Keratinocyte (primary cell): ENCODE measurements around the gene CNKSR2. TPM values are rescaled to one million over a fixed set of nuclear protein-coding genes. Genes with fewer than 3 reads are reported as not detected.

Experiments used
- DNase-seq: peaks from one replicate; pipeline ENCODE4 v3.0.0-alpha.2; 2011; ENCODE audit warnings: low read depth, missing footprints, low spot score
- FAIRE-seq: peaks from 2 replicates; lab custom pipeline; 2011; peaks lifted over from hg19 to GRCh38; lab: Jason Lieb, UNC
- H2AFZ ChIP-seq: 2 replicates; pipeline ENCODE4 v1.6.0; 2012; ENCODE audit warnings: low read length, control low read depth, inconsistent platforms; ENCODE audit not compliant: control insufficient read depth
- H3K27ac ChIP-seq: 2 replicates; pipeline ENCODE4 v1.5.1; 2011; ENCODE audit warnings: low read length; ENCODE audit not compliant: control insufficient read depth, insufficient read depth
- H3K27me3 ChIP-seq: 3 replicates; pipeline ENCODE4 v1.6.0; 2011; ENCODE audit warnings: low read length; ENCODE audit not compliant: control insufficient read depth, insufficient read depth; ENCODE audit errors: extremely low read depth
- H3K36me3 ChIP-seq, 2 experiments: 2 replicates in 1 of 2; 3 replicates in 1 of 2; pipeline ENCODE4 v1.5.1; 2011; ENCODE audit warnings: low read length in 2 of 2, mild to moderate bottlenecking in 1 of 2; ENCODE audit not compliant: control insufficient read depth in 2 of 2, insufficient read depth in 2 of 2; ENCODE audit errors: extremely low read depth in 1 of 2
- H3K4me1 ChIP-seq: 3 replicates; pipeline ENCODE4 v1.5.1; 2011; ENCODE audit warnings: low read length; ENCODE audit not compliant: control insufficient read depth, insufficient read depth; ENCODE audit errors: extremely low read depth
- H3K4me2 ChIP-seq: 3 replicates; pipeline ENCODE4 v1.6.0; 2011; ENCODE audit warnings: low read depth, low read length; ENCODE audit not compliant: control insufficient read depth, insufficient read depth; ENCODE audit errors: extremely low read depth
- H3K4me3 ChIP-seq, 3 experiments: fragments of 200-600 bp in 1 of 3; sonication (generic) in 1 of 3; 2 replicates in 2 of 3; 3 replicates in 1 of 3; pipeline ENCODE4 v1.5.1; 2011 to 2016; ENCODE audit warnings: low read length in 3 of 3, mild to moderate bottlenecking in 3 of 3, control low read depth in 2 of 3, inconsistent platforms in 1 of 3, low read depth in 1 of 3, mixed read lengths in 1 of 3, mixed run types in 1 of 3, moderate library complexity in 1 of 3; ENCODE audit not compliant: control insufficient read depth in 2 of 3, insufficient read depth in 2 of 3; ENCODE audit errors: extremely low read depth in 1 of 3
- H3K79me2 ChIP-seq: 2 replicates; pipeline ENCODE4 v1.6.0; 2012; ENCODE audit warnings: low read length; ENCODE audit not compliant: control insufficient read depth, insufficient read depth
- H3K9ac ChIP-seq: 3 replicates; pipeline ENCODE4 v1.6.0; 2011; ENCODE audit warnings: low read length; ENCODE audit not compliant: control insufficient read depth, insufficient read depth; ENCODE audit errors: extremely low read depth
- H3K9me1 ChIP-seq: 3 replicates; pipeline ENCODE4 v1.6.0; 2011; ENCODE audit warnings: low read length; ENCODE audit not compliant: control insufficient read depth, insufficient read depth; ENCODE audit errors: extremely low read depth
- H3K9me3 ChIP-seq: 2 replicates; pipeline ENCODE4 v1.5.1; 2012; ENCODE audit warnings: low read depth, low read length; ENCODE audit not compliant: control insufficient read depth
- H4K20me1 ChIP-seq: 3 replicates; pipeline ENCODE4 v1.6.0; 2011; ENCODE audit warnings: low read length; ENCODE audit not compliant: control insufficient read depth, insufficient read depth; ENCODE audit errors: extremely low read depth
- CTCF ChIP-seq, 3 experiments: IDR thresholded peaks in 1 of 3; conservative IDR thresholded peaks in 1 of 3; optimal IDR thresholded peaks in 1 of 3; 2 replicates in 2 of 3; 3 replicates in 1 of 3; pipeline versions ENCODE3 to v1.5.1; 2011; ENCODE audit warnings: low read length in 3 of 3, mild to moderate bottlenecking in 3 of 3, moderate library complexity in 2 of 3, control low read depth in 1 of 3, inconsistent platforms in 1 of 3; ENCODE audit not compliant: insufficient read depth in 2 of 3; ENCODE audit errors: extremely low read depth in 1 of 3
- EZH2 ChIP-seq: IDR thresholded peaks from one replicate; pipeline ENCODE4 v1.6.1; 2012; ENCODE audit warnings: inconsistent platforms, mild to moderate bottlenecking, low read length, moderate library complexity
- dilution Hi-C: fragments of 300-500 bp; cut with MboI; formaldehyde crosslinking; loops from one replicate; pipeline ENCODE4 v1.7.0; 2020; ENCODE audit warnings: low sequenced_read_pairs; ENCODE audit not compliant: extremely low pct_ligation_motif_present
- polyA plus RNA-seq, 5 experiments: library from polyadenylated mRNA; depleted of rRNA in 3 of 5; stranded (reverse) in 3 of 5; stranded (forward) in 1 of 5; unstranded in 1 of 5; fragments of >200 nt; gene quantifications; 1 replicate in 1 of 5; 2 replicates in 3 of 5; 3 replicates in 1 of 5; pipeline versions ENCODE4 v1.2.1 to v1.2.3, GENCODE V29; 2011 to 2012; ENCODE audit warnings: missing spikeins in 2 of 5, low read depth in 1 of 5, low replicate concordance in 1 of 5

The CNKSR2 gene
- polyA plus RNA-seq, 1 donor (not counting 4 experiments of a cell fraction or from before 2014, with no cell fraction given): 0.63 TPM

- H3K4me1 ChIP-seq: peaks cover 3% of the 10 kb centered on the region
- dilution Hi-C loops: no loop called here
- no peak overlapping the region for H3K4me2 ChIP-seq
- no peaks in the 10 kb centered on the region for H3K27me3 ChIP-seq
- no peak overlapping the region for H2AFZ ChIP-seq
- H3K27ac ChIP-seq: no peak overlapping the region
- no peaks in the 10 kb centered on the region for H3K9me1 ChIP-seq
- no peaks in the 10 kb centered on the region for H3K9me3 ChIP-seq
- FAIRE-seq (no peak), DNase-seq (no peak)
- no peaks in the 10 kb centered on the region for H3K36me3 ChIP-seq
- H3K4me3 ChIP-seq: no peak overlapping the region
- H3K9ac ChIP-seq: no peak overlapping the region
- no peaks in the 10 kb centered on the region for H3K79me2 ChIP-seq
- H4K20me1 ChIP-seq: no peaks in the 10 kb centered on the region
- no peak for TF ChIP-seq EZH2
- no peak for TF ChIP-seq CTCF (optimal IDR thresholded peaks at IDR 0.05 in 1 of 3, IDR thresholded peaks at IDR 0.05 in 1 of 3, conservative IDR thresholded peaks at IDR 0.05 in 1 of 3; ENCODE audit: extremely low read depth in 1 of 3, insufficient read depth in 2 of 3, low read length in 3 of 3)
Measured at GRCh38 chrX:21408307-21408706, 34.1 kb downstream of the CNKSR2 start.

GRCh38 chrX:21408788-21409187 is 34.6 kb downstream of the CNKSR2 start:
- TF ChIP-seq EZH2: no peak
- TF ChIP-seq CTCF (optimal IDR thresholded peaks at IDR 0.05 in 1 of 3, IDR thresholded peaks at IDR 0.05 in 1 of 3, conservative IDR thresholded peaks at IDR 0.05 in 1 of 3; ENCODE audit: extremely low read depth in 1 of 3, insufficient read depth in 2 of 3, low read length in 3 of 3): no peak
- peaks cover 3% of the 10 kb centered on the region for H3K4me1 ChIP-seq
- no peaks in the 10 kb centered on the region for H3K79me2 ChIP-seq
- H4K20me1 ChIP-seq: no peaks in the 10 kb centered on the region
- no peaks in the 10 kb centered on the region for H3K36me3 ChIP-seq
- no peaks in the 10 kb centered on the region for H3K9me1 ChIP-seq
- no peak overlapping the region for H3K27ac ChIP-seq
- FAIRE-seq (no peak), DNase-seq (no peak)
- no peak overlapping the region for H3K9ac ChIP-seq
- no peaks in the 10 kb centered on the region for H3K27me3 ChIP-seq
- dilution Hi-C loops: no loop called here
- H3K4me3 ChIP-seq: no peak overlapping the region
- no peak overlapping the region for H2AFZ ChIP-seq
- no peaks in the 10 kb centered on the region for H3K9me3 ChIP-seq
- no peak overlapping the region for H3K4me2 ChIP-seq
